Endodermal cell (in vitro differentiated cells): ENCODE results near the gene BIRC5. TPM values are rescaled to one million over a fixed set of nuclear protein-coding genes. Genes with fewer than 3 reads are reported as not detected.

ENCODE experiments used
- DNase-seq: peaks from one replicate; pipeline ENCODE4 v3.0.0-alpha.2; 2017
- H3K27ac ChIP-seq: 2 replicates; pipeline ENCODE4 v1.5.1; 2013; ENCODE audit warnings: mild to moderate bottlenecking, low read depth, low read length, moderate library complexity
- H3K27me3 ChIP-seq: 2 replicates; pipeline ENCODE4 v1.6.1; 2013; ENCODE audit warnings: mild to moderate bottlenecking, low read length, moderate library complexity; ENCODE audit not compliant: insufficient read depth, control insufficient read depth, poor library complexity, severe bottlenecking
- H3K36me3 ChIP-seq: 2 replicates; pipeline ENCODE4 v1.7.0; 2013; ENCODE audit warnings: mild to moderate bottlenecking, low read length, moderate library complexity; ENCODE audit not compliant: control insufficient read depth, insufficient read depth
- H3K4me1 ChIP-seq: one replicate; pipeline ENCODE4 v1.7.0; 2013; ENCODE audit warnings: low read length; ENCODE audit not compliant: control insufficient read depth, insufficient read depth
- H3K4me3 ChIP-seq: 2 replicates; pipeline ENCODE4 v1.5.1; 2013; ENCODE audit warnings: mild to moderate bottlenecking, low read length, moderate library complexity
- H3K9ac ChIP-seq: 2 replicates; pipeline ENCODE4 v1.6.1; 2013; ENCODE audit warnings: mild to moderate bottlenecking, low read length, moderate library complexity; ENCODE audit not compliant: poor library complexity, severe bottlenecking; ENCODE audit errors: extremely low read depth
- H3K9me3 ChIP-seq: 2 replicates; pipeline ENCODE4 v1.6.1; 2013; ENCODE audit warnings: mild to moderate bottlenecking, low read length, moderate library complexity; ENCODE audit not compliant: control insufficient read depth
- H3K27ac Mint-ChIP-seq: 2 replicates; pipeline ENCODE4 v1.8.0; 2020; ENCODE audit warnings: mixed read lengths
- H3K27me3 Mint-ChIP-seq: 2 replicates; pipeline ENCODE4 v1.8.0; 2021; ENCODE audit warnings: mild to moderate bottlenecking, mixed read lengths; ENCODE audit not compliant: insufficient read depth
- H3K36me3 Mint-ChIP-seq: 2 replicates; pipeline ENCODE4 v1.8.0; 2020; ENCODE audit warnings: low read depth, mixed read lengths
- H3K4me1 Mint-ChIP-seq: 2 replicates; pipeline ENCODE4 v1.8.0; 2020; ENCODE audit warnings: mixed read lengths
- H3K4me3 Mint-ChIP-seq: 2 replicates; pipeline ENCODE4 v1.8.0; 2020; ENCODE audit warnings: mild to moderate bottlenecking, moderate library complexity, mixed read lengths
- H3K9me3 Mint-ChIP-seq: 2 replicates; pipeline ENCODE4 v1.8.0; 2020; ENCODE audit warnings: mild to moderate bottlenecking, mixed read lengths
- CTCF ChIP-seq: fragments of 200-600 bp; sonication (generic); conservative IDR thresholded peaks from 2 replicates; pipeline ENCODE4 v1.5.0; 2021; ENCODE audit warnings: antibody characterized with exemption, mild to moderate bottlenecking
- WGBS, 2 experiments: methylation state at CpG; one replicate each; pipeline versions ENCODE4 v1.1.5 to v1.1.7; 2013; ENCODE audit warnings: missing lambda C conversion rate in 2 of 2, mixed read lengths in 1 of 2; ENCODE audit not compliant: insufficient coverage in 1 of 2, insufficient read length in 1 of 2; 5-methylcytosine and 5-hydroxymethylcytosine counted together
- total RNA-seq, 2 donors: library from RNA; stranded (reverse); fragmentation: NEBNext Ultra II Directional in 1 of 2; extraction: Animal tissue kit (Norgen Biotek cat#: 25700) in 1 of 2; gene quantifications; 2 replicates in 1 of 2; 3 replicates in 1 of 2; pipeline ENCODE4 v1.2.1, GENCODE V29; 2021

The BIRC5 gene
- total RNA-seq, 2 donors from 2014 or later = 59.7 to 89.6 TPM

- H3K27ac Mint-ChIP-seq = no peak overlapping the region
- peak; percentile 52 for DNase-seq
- H3K27me3 ChIP-seq = peaks cover 13% of the 10 kb centered on the region
- 92 to 93% methylated on average over 17 to 20 of the region's 20 CpGs for WGBS, 2 experiments
- H3K9me3 ChIP-seq = no peaks in the 10 kb centered on the region
- no peak overlapping the region for H3K9ac ChIP-seq
- H3K36me3 Mint-ChIP-seq = no peaks in the 10 kb centered on the region
- peak overlapping the region; percentile 64 for H3K27ac ChIP-seq
- no peaks in the 10 kb centered on the region for H3K36me3 ChIP-seq
- H3K9me3 Mint-ChIP-seq = no peaks in the 10 kb centered on the region
- no peak for TF ChIP-seq CTCF
- H3K4me1 ChIP-seq = no peaks in the 10 kb centered on the region
- H3K4me3 Mint-ChIP-seq = no peak overlapping the region
- no peak overlapping the region for H3K4me3 ChIP-seq
- no peaks in the 10 kb centered on the region for H3K4me1 Mint-ChIP-seq
- peaks cover 16% of the 10 kb centered on the region for H3K27me3 Mint-ChIP-seq
Observed at GRCh38 chr17:78236362-78237127, 22.5 kb downstream of the BIRC5 start.

GRCh38 chr17:78237401-78238012, 23.5 kb downstream of the BIRC5 start:
- peak overlapping the region; percentile 71 for H3K27ac ChIP-seq
- no peak overlapping the region for H3K4me3 Mint-ChIP-seq
- H3K4me1 Mint-ChIP-seq = no peaks in the 10 kb centered on the region
- H3K4me3 ChIP-seq = no peak overlapping the region
- no peak for TF ChIP-seq CTCF
- 88 to 96% methylated on average over 6 to 11 of the region's 11 CpGs for WGBS, 2 experiments
- H3K36me3 ChIP-seq = no peaks in the 10 kb centered on the region
- peak; percentile 45 for DNase-seq
- peaks cover 8% of the 10 kb centered on the region for H3K27me3 Mint-ChIP-seq
- H3K9me3 ChIP-seq = no peaks in the 10 kb centered on the region
- H3K27ac Mint-ChIP-seq = no peak overlapping the region
- H3K9ac ChIP-seq = no peak overlapping the region
- H3K9me3 Mint-ChIP-seq = no peaks in the 10 kb centered on the region
- no peaks in the 10 kb centered on the region for H3K4me1 ChIP-seq
- H3K36me3 Mint-ChIP-seq = no peaks in the 10 kb centered on the region
- H3K27me3 ChIP-seq = peaks cover 6% of the 10 kb centered on the region

GRCh38 chr17:78238823-78239488, 24.9 kb downstream of the BIRC5 start:
- Mint-ChIP-seq H3K36me3 (no peaks in the 10 kb centered on the region), H3K27ac (no peak overlapping the region), H3K4me3 (no peak overlapping the region), H3K9me3 (peaks cover 2% of the 10 kb centered on the region), H3K27me3 (no peaks in the 10 kb centered on the region), H3K4me1 (no peaks in the 10 kb centered on the region)
- Histone ChIP-seq H3K9me3 (no peaks in the 10 kb centered on the region), H3K27me3 (no peaks in the 10 kb centered on the region), H3K4me3 (no peak overlapping the region), H3K9ac (no peak overlapping the region), H3K36me3 (no peaks in the 10 kb centered on the region), H3K27ac (no peak overlapping the region), H3K4me1 (no peaks in the 10 kb centered on the region)
- WGBS, 2 experiments = 88 to 89% methylated on average over 15 to 20 of the region's 20 CpGs
- DNase-seq = peak; percentile 59
- no peak for TF ChIP-seq CTCF
